Measurements from ENCODE around the gene PEPD. TPM values are rescaled to one million over a fixed set of nuclear protein-coding genes. Genes with fewer than 3 reads are reported as not detected.

PEPD gene
- total RNA-seq, 1 donor from 2014 or later: 112 TPM

- H3K27me3 ChIP-seq: no peaks in the 10 kb centered on the region
- no peak overlapping the region for H3K4me3 ChIP-seq
- H3K9me3 ChIP-seq: no peaks in the 10 kb centered on the region
- no peak for DNase-seq (ENCODE audit: low spot score in 2 of 2)
- no peaks in the 10 kb centered on the region for H3K4me1 ChIP-seq
- H3K36me3 ChIP-seq: no peaks in the 10 kb centered on the region
- H3K27ac ChIP-seq: no peak overlapping the region
- intact Hi-C loops (cut with DNase I): no loop called here
- no peak for TF ChIP-seq CTCF (IDR thresholded peaks at IDR 0.05)
These were observed 93.6 kb downstream of the PEPD start for GRCh38 chr19:33427801-33428626.

- no peaks in the 10 kb centered on the region for H3K27me3 ChIP-seq
- no peak overlapping the region for H3K4me3 ChIP-seq
- no peak for TF ChIP-seq CTCF (IDR thresholded peaks at IDR 0.05)
- H3K9me3 ChIP-seq: no peaks in the 10 kb centered on the region
- intact Hi-C loops (cut with DNase I): no loop called here
- no peak for DNase-seq (ENCODE audit: low spot score in 2 of 2)
- H3K4me1 ChIP-seq: no peaks in the 10 kb centered on the region
- no peaks in the 10 kb centered on the region for H3K36me3 ChIP-seq
- no peak overlapping the region for H3K27ac ChIP-seq
These were observed 94.8 kb downstream of the PEPD start for GRCh38 chr19:33426621-33427361.

- H3K9me3 ChIP-seq: no peaks in the 10 kb centered on the region
- no peak overlapping the region for H3K27ac ChIP-seq
- no peak for TF ChIP-seq CTCF (IDR thresholded peaks at IDR 0.05)
- no peak for DNase-seq (ENCODE audit: low spot score in 2 of 2)
- no peaks in the 10 kb centered on the region for H3K36me3 ChIP-seq
- H3K4me1 ChIP-seq: no peaks in the 10 kb centered on the region
- no peak overlapping the region for H3K4me3 ChIP-seq
- intact Hi-C loops (cut with DNase I): no loop called here
- no peaks in the 10 kb centered on the region for H3K27me3 ChIP-seq
These were observed 97.4 kb downstream of the PEPD start for GRCh38 chr19:33424181-33424580.

GRCh38 chr19:33422369-33423180 lies 99.0 kb downstream of the PEPD start:
- DNase-seq (ENCODE audit: low spot score in 2 of 2): no peak
- Histone ChIP-seq H3K4me3 (no peak overlapping the region), H3K27ac (no peak overlapping the region), H3K36me3 (no peaks in the 10 kb centered on the region), H3K27me3 (no peaks in the 10 kb centered on the region), H3K4me1 (no peaks in the 10 kb centered on the region), H3K9me3 (no peaks in the 10 kb centered on the region)
- intact Hi-C loops (cut with DNase I): no loop called here
- no peak for TF ChIP-seq CTCF (IDR thresholded peaks at IDR 0.05)

GRCh38 chr19:33421368-33421767 lies 100.2 kb downstream of the PEPD start:
- TF ChIP-seq CTCF (IDR thresholded peaks at IDR 0.05): no peak
- Histone ChIP-seq H3K9me3 (no peaks in the 10 kb centered on the region), H3K36me3 (no peaks in the 10 kb centered on the region), H3K4me3 (no peak overlapping the region), H3K4me1 (no peaks in the 10 kb centered on the region), H3K27ac (no peak overlapping the region), H3K27me3 (no peaks in the 10 kb centered on the region)
- intact Hi-C loops (cut with DNase I): no loop called here
- no peak for DNase-seq (ENCODE audit: low spot score in 2 of 2)
